ENCODE results near the gene RBM6. TPM values are rescaled to one million over a fixed set of nuclear protein-coding genes. Genes with fewer than 3 reads are reported as not detected.
A peak's percentile ranks its signal among the peaks of the same experiment; 100 is the strongest.
"Not testable (repeated sequence)": the region's sequence is repeated elsewhere in the genome, so short reads cannot be mapped to it uniquely, and the experiment has no call there.

The RBM6 gene
- total RNA-seq, 3 donors from 2014 or later = 62.4 to 74.2 (median 65.9) TPM

- Mint-ChIP-seq H3K27me3 (ENCODE audit: low read depth) (no peaks in the 10 kb centered on the region), H3K4me1 (ENCODE audit: low read depth) (peaks cover 21% of the 10 kb centered on the region), H3K4me3 (no peak overlapping the region), H3K9me3 (no peaks in the 10 kb centered on the region), H3K36me3 (ENCODE audit: insufficient read depth) (peaks cover 22% of the 10 kb centered on the region)
- ATAC-seq (no peak), DNase-seq (no peak)
These were observed 31.4 kb upstream of the RBM6 start for GRCh38 chr3:49908373-49909199.

- no peaks in the 10 kb centered on the region for H3K27me3 Mint-ChIP-seq (ENCODE audit: low read depth)
- H3K36me3 Mint-ChIP-seq (ENCODE audit: insufficient read depth) = peaks cover 22% of the 10 kb centered on the region
- H3K9me3 Mint-ChIP-seq = no peaks in the 10 kb centered on the region
- no peak overlapping the region for H3K4me3 Mint-ChIP-seq
- DNase-seq (no peak), ATAC-seq (no peak)
- peaks cover 13% of the 10 kb centered on the region for H3K4me1 Mint-ChIP-seq (ENCODE audit: low read depth)
These were observed 29.4 kb upstream of the RBM6 start for GRCh38 chr3:49910409-49911123.

GRCh38 chr3:49911124-49911420 lies 28.9 kb upstream of the RBM6 start:
- Mint-ChIP-seq H3K27me3 (ENCODE audit: low read depth) (no peaks in the 10 kb centered on the region), H3K36me3 (ENCODE audit: insufficient read depth) (peaks cover 22% of the 10 kb centered on the region), H3K4me3 (no peak overlapping the region), H3K4me1 (ENCODE audit: low read depth) (peaks cover 8% of the 10 kb centered on the region), H3K9me3 (no peaks in the 10 kb centered on the region)
- ATAC-seq = no peak
- DNase-seq = no peak

- DNase-seq (no peak), ATAC-seq (no peak)
- Mint-ChIP-seq H3K27me3 (ENCODE audit: low read depth) (no peaks in the 10 kb centered on the region), H3K36me3 (ENCODE audit: insufficient read depth) (peaks cover 22% of the 10 kb centered on the region), H3K4me3 (no peak overlapping the region), H3K9me3 (no peaks in the 10 kb centered on the region), H3K4me1 (ENCODE audit: low read depth) (peaks cover 2% of the 10 kb centered on the region)
These were observed 28.3 kb upstream of the RBM6 start for GRCh38 chr3:49911611-49912010.

GRCh38 chr3:49912881-49913281 lies 27.1 kb upstream of the RBM6 start:
- Mint-ChIP-seq H3K9me3 (no peaks in the 10 kb centered on the region), H3K27me3 (ENCODE audit: low read depth) (no peaks in the 10 kb centered on the region), H3K4me1 (ENCODE audit: low read depth) (no peaks in the 10 kb centered on the region), H3K36me3 (ENCODE audit: insufficient read depth) (peaks cover 22% of the 10 kb centered on the region), H3K4me3 (no peak overlapping the region)
- ATAC-seq (no peak), DNase-seq (no peak)

- ATAC-seq (no peak), DNase-seq (no peak)
- Mint-ChIP-seq H3K4me1 (ENCODE audit: low read depth) (no peaks in the 10 kb centered on the region), H3K27me3 (ENCODE audit: low read depth) (no peaks in the 10 kb centered on the region), H3K9me3 (no peaks in the 10 kb centered on the region), H3K36me3 (ENCODE audit: insufficient read depth) (peaks cover 17% of the 10 kb centered on the region), H3K4me3 (no peak overlapping the region)
These were observed 25.0 kb upstream of the RBM6 start for GRCh38 chr3:49914906-49915305.

GRCh38 chr3:49916686-49917085 lies 23.3 kb upstream of the RBM6 start:
- Mint-ChIP-seq H3K27me3 (ENCODE audit: low read depth) (no peaks in the 10 kb centered on the region), H3K4me1 (ENCODE audit: low read depth) (no peaks in the 10 kb centered on the region), H3K36me3 (ENCODE audit: insufficient read depth) (peaks cover 12% of the 10 kb centered on the region), H3K9me3 (no peaks in the 10 kb centered on the region), H3K4me3 (no peak overlapping the region)
- no peak for DNase-seq
- no peak for ATAC-seq

GRCh38 chr3:49917806-49918590 lies 22.0 kb upstream of the RBM6 start:
- H3K4me3 Mint-ChIP-seq; DNase-seq; H3K27me3 Mint-ChIP-seq (ENCODE audit: low read depth); H3K4me1 Mint-ChIP-seq (ENCODE audit: low read depth); H3K36me3 Mint-ChIP-seq (ENCODE audit: insufficient read depth); ATAC-seq; H3K9me3 Mint-ChIP-seq: not testable (repeated sequence)

GRCh38 chr3:49924683-49925082 lies 15.3 kb upstream of the RBM6 start:
- Mint-ChIP-seq H3K9me3 (no peaks in the 10 kb centered on the region), H3K27me3 (ENCODE audit: low read depth) (no peaks in the 10 kb centered on the region), H3K36me3 (ENCODE audit: insufficient read depth) (peaks cover 2% of the 10 kb centered on the region), H3K4me3 (no peak overlapping the region), H3K4me1 (ENCODE audit: low read depth) (peaks cover 13% of the 10 kb centered on the region)
- ATAC-seq (no peak), DNase-seq (no peak)

- Mint-ChIP-seq H3K9me3 (no peaks in the 10 kb centered on the region), H3K4me3 (no peak overlapping the region), H3K4me1 (ENCODE audit: low read depth) (peaks cover 17% of the 10 kb centered on the region), H3K36me3 (ENCODE audit: insufficient read depth) (no peaks in the 10 kb centered on the region), H3K27me3 (ENCODE audit: low read depth) (no peaks in the 10 kb centered on the region)
- ATAC-seq (no peak), DNase-seq (no peak)
These were observed 14.5 kb upstream of the RBM6 start for GRCh38 chr3:49925485-49925884.

GRCh38 chr3:49926117-49926728 lies 13.7 kb upstream of the RBM6 start:
- Mint-ChIP-seq H3K4me3 (no peak overlapping the region), H3K4me1 (ENCODE audit: low read depth) (peaks cover 21% of the 10 kb centered on the region)
- DNase-seq = no peak

GRCh38 chr3:49927798-49928197 lies 12.2 kb upstream of the RBM6 start:
- no peak for DNase-seq
- Mint-ChIP-seq H3K27me3 (ENCODE audit: low read depth) (no peaks in the 10 kb centered on the region), H3K4me3 (peak overlapping the region; percentile 85)

More at GRCh38 chr3:49926117-49926728, 13.7 kb upstream of the RBM6 start:
- no peaks in the 10 kb centered on the region for H3K27me3 Mint-ChIP-seq (ENCODE audit: low read depth)
- H3K9me3 Mint-ChIP-seq = no peaks in the 10 kb centered on the region
- H3K36me3 Mint-ChIP-seq (ENCODE audit: insufficient read depth) = no peaks in the 10 kb centered on the region
- ATAC-seq = no peak

GRCh38 chr3:49928481-49929017 lies 11.4 kb upstream of the RBM6 start:
- peak overlapping the region; percentile 85 for H3K4me3 Mint-ChIP-seq
- peaks cover 22% of the 10 kb centered on the region for H3K4me1 Mint-ChIP-seq (ENCODE audit: low read depth)
- no peak for ATAC-seq
- no peak for DNase-seq
- H3K9me3 Mint-ChIP-seq = no peaks in the 10 kb centered on the region
- H3K36me3 Mint-ChIP-seq (ENCODE audit: insufficient read depth) = no peaks in the 10 kb centered on the region
- H3K27me3 Mint-ChIP-seq (ENCODE audit: low read depth) = no peaks in the 10 kb centered on the region

More at GRCh38 chr3:49927798-49928197, 12.2 kb upstream of the RBM6 start:
- Mint-ChIP-seq H3K36me3 (ENCODE audit: insufficient read depth) (no peaks in the 10 kb centered on the region), H3K4me1 (ENCODE audit: low read depth) (peaks cover 22% of the 10 kb centered on the region), H3K9me3 (no peaks in the 10 kb centered on the region)
- ATAC-seq = no peak

Data from activated T-cell treated with anti-CD3 and anti-CD28 coated beads, Interleukin-2, amount 50 U/mL, for 4 hours (primary cell).